GM19328 (cell line): ENCODE results near the gene POU6F2.

Experiments
- ATAC-seq: cut with Tn5 transposase; IDR thresholded peaks from one replicate; pipeline ENCODE4 v1.9.1; 2021; ENCODE audit warnings: mild to moderate bottlenecking, moderate library complexity; ENCODE audit not compliant: unreplicated experiment

The POU6F2 gene

DNA sequence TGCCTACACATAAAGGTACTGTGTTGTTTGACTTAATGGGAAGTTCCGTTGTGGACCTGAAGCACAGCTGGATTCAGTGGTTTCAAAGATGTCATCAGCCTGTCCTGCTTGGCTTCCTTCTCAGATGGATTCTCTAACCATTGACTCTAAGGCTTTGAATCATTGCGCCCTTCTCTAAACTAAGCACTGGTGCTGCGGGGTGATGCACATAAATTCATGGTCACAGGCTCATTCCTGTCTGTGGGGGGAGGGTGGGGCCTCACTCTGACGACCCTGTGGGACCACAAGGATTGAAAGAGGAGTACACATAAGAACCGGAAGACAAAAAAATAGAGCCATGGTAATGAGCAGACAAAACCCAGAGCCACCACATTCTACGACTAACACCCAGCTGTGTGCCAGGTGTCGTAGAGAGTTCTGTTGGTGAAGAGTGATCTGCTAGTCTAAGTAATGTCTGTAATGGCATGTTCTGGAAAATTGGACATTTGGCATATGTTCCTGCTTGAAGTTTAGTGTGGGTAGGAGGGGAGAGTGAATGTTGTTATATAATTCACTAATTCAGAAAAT lies 491.2 kb downstream of the POU6F2 start:
- no peak for ATAC-seq

GRCh38 chr7:39480901-39481300 lies 503.2 kb downstream of the POU6F2 start:
- ATAC-seq, result no peak

DNA sequence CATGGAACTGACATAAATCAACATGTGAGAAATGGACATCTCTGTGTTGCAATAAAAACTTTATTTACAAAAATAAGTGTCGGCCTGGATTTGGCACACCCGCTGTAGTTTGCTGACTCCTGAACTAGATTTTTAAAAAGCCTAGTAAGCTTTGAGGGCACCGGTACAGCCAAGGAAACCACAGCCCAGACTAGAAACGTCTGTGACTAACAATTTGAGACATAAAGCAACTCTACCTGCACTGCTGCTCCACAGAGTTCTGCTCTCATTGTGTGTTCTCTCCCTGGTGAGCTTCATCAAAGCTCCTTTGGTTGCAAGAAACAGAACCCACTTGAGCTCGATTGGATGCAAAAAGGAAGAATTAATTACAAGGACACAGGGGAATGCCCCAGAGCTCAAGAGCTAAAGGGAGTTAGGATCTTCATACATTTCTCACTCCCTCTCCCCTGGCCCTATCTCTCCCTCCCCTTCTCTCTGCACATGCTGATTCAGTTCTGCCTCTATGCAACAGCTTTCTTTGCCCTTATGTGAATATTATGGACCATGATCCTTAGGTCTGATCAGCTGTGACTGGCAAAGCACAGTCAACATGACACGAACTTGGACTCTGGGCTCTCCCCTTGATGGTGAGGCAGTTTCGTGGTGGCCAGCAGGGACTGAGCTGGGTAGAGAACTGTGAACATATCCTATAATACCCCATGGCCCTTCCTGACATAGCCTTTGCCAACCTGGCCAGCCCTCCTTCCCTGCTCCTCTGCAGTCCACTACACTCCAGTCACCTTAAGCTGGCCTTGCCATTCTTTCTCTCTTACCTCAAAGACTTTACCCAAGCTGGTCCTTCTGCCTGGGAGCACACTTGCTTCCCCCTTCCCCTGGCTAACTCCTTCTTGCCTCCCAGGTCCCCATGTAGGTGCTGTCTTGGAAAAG lies 511.0 kb downstream of the POU6F2 start:
- no peak for ATAC-seq

- no peak for ATAC-seq
These were observed 512.6 kb downstream of the POU6F2 start for GRCh38 chr7:39490296-39490695.

DNA sequence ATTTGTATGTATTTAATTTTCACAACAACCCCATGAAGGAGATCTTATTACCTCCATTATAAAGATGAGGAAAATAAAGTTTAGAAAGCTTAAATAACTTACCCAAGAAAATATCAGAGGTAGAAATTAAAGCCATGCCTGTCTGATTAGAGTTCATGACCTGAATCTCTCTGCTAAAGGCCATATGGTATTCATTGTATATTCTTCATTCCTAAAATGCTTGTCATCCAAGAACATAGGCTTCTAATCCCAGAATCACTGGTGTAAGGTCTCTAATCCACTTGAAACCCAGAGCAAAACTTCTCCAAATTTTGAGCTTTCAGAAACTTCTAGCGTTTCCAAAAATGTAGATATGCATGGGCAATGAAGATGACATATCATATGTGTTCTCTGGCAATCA lies 516.2 kb downstream of the POU6F2 start:
- ATAC-seq, result no peak

DNA sequence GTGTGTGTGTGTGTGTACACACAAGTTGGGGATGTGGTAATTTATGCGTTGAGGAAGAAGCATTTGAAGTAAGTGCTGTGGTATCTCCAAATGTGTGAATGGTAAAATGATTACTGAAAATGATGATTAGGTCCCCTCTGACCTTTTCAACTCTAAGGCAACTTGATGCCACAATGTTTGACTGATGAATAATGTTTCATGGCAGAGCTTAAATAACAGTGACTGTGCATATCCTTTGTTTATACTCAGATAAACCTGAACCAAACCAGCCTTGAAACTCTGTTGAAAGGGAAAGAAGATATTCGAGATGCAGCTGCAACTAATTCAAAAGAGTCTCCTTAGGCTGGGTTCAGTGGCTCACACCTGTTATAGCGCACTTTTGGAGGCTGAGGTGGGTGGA lies 523.6 kb downstream of the POU6F2 start:
- ATAC-seq, result no peak

GRCh38 chr7:39504963-39505362 lies 527.3 kb downstream of the POU6F2 start:
- ATAC-seq, result no peak

- ATAC-seq, result no peak
These were observed 530.3 kb downstream of the POU6F2 start for GRCh38 chr7:39507866-39508551.

DNA sequence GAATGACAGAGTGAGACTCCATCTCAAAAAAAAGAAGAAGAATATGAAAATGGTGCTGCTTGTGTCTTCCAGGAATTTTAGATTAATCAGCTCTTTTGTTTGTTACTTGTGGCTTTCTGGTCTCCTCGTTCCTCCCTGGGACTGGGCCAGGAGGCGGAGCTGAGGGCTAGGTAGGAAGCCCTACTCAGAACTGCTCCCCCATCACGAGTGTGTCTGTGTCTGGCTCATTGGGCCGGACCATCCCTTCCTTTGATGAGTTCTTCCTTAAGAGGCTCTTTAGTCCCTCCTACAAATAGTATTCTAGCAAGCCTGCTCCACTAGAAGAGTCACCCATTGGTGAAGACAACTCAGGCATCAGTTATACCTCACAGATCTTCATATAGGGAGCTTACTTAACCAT lies 531.7 kb downstream of the POU6F2 start:
- no peak for ATAC-seq

DNA sequence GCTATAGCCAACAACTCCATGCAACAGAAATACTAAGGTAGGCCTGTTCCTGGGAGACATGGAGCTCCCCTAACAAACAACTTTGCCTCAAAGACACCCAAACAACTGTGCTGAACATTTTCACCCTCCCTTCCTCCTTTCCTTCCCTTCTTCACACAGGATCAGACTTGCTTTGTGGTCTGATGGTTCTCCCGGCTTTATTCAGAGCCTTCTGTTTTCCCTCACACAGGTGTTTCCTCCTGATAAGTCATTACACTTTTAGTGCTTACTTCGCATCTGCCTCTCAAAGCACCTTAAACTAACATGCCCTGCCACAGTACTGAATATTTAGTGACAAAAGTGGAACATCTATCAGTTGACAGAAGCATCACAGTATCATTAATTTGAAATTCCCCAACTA lies 532.2 kb downstream of the POU6F2 start:
- ATAC-seq, result no peak

DNA sequence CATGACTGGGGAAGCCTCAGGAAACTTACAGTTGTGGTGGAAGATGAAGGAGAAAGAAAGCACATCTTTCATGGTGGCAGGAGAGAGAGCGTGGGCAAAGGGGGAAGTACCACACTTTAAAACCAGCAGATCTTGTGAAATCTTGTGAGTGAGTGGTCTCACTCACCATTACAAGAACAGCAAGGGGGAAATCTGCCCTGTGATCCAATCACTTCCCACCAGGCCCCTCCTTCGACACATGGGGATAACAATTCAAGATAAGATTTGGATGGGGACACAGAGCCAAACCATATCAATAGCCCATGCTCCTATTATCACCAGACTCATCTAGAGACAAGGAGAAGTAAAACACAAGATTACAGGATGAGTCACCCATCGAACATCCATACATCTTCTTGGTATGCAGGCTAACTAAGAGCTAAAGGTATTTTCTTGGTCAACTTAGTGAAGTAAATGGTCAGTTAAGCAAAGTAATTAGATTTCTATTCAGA lies 533.2 kb downstream of the POU6F2 start:
- no peak for ATAC-seq

DNA sequence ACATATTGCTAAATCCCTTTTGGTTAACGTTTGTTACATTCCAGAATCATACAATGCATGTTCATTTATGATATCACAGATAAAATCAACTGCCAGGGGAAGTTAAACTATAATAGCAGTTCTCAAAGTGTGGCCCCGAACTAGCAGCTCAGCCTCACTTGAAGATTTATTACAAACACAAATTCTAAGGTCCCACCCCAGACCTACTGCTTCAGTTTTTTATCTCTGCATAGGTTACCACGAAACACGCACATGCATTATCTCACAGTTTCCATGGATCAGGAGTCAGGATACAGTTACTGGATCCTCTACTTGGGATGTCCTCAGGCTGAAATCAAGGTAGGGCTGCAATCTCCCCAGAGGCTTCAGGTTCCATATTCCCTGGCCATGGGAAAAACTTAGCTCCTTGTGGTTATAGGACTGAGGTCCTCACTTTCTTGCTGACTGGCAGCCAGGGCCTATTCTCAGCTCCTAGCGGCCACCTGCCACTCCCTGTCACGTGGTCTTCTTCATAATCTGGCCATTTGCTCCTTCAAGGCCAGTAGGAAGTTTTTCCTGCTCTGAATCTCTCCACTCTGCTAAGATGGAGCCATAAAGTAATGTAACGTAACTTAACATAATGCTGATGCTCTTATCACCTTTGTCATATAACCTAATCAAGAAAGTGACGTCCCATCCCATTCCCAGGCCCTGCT lies 538.0 kb downstream of the POU6F2 start:
- no peak for ATAC-seq

GRCh38 chr7:39516498-39516897 lies 538.8 kb downstream of the POU6F2 start:
- ATAC-seq, result no peak

DNA sequence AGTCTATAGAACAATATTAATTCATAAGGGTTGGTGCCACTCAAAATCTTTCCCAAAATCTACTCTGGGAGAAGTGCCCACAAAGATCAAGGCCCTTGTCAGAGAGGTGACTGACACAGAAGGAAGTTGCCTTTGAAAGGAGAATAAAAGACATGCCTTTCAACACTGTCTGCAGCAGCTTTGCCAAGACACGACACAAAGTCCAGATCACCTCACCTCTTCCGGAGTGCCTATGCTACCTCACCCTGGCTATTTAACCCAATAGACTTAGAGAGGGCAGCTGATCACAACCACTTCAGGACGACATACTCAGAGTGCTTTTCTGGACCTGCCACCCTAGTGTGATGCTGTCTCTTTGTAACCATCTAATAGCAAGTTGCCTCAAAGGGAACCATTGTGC lies 539.5 kb downstream of the POU6F2 start:
- no peak for ATAC-seq
